C4-2B (cell line): ENCODE measurements around the gene MKX.

Experiments used
- ZFX ChIP-seq: fragments of 450-650 bp; IDR thresholded peaks from 2 replicates; pipeline ENCODE4 v1.6.1; 2017
- TF ChIP-seq, protein P1 (sequence below): fragments of 450-650 bp; conservative IDR thresholded peaks from 2 replicates; pipeline ENCODE4 v1.5.1; 2017; ENCODE audit warnings: mild to moderate bottlenecking

DNA sequence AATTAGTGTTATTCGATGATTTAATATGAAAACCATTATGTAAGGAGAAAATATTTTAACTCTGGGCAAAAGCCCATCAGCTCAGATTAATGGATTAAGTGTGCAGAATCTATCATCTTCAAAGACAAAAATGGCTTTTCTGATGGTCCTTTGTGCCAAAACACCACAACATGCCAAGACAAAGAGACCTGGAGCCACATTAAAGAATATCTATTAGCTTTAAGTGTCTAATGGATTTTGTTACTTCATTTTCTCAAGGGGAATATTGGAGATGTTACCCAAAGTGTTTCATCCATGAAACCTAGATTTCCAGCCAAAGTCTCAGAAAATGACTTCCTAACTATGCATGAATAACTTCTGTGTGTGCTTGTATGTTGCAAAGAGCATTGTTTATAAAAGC lies 57.3 kb downstream of the MKX start:
- no peak for TF ChIP-seq ZFX
- TF ChIP-seq, protein P1, sequence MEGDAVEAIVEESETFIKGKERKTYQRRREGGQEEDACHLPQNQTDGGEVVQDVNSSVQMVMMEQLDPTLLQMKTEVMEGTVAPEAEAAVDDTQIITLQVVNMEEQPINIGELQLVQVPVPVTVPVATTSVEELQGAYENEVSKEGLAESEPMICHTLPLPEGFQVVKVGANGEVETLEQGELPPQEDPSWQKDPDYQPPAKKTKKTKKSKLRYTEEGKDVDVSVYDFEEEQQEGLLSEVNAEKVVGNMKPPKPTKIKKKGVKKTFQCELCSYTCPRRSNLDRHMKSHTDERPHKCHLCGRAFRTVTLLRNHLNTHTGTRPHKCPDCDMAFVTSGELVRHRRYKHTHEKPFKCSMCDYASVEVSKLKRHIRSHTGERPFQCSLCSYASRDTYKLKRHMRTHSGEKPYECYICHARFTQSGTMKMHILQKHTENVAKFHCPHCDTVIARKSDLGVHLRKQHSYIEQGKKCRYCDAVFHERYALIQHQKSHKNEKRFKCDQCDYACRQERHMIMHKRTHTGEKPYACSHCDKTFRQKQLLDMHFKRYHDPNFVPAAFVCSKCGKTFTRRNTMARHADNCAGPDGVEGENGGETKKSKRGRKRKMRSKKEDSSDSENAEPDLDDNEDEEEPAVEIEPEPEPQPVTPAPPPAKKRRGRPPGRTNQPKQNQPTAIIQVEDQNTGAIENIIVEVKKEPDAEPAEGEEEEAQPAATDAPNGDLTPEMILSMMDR, result no peak
